ENCODE data around the gene INPP5E. TPM values are rescaled to one million over a fixed set of nuclear protein-coding genes. Genes with fewer than 3 reads are reported as not detected.

Gene INPP5E
- total RNA-seq, 2 experiments from 2014 or later = 17.2 to 19.4 TPM

- H3K27me3 ChIP-seq (ENCODE audit: control insufficient read depth in 1 of 2, insufficient read depth in 2 of 2, low read length in 2 of 2) = no peaks in the 10 kb centered on the region
- Mint-ChIP-seq H3K27me3 (no peaks in the 10 kb centered on the region), H3K4me1 (ENCODE audit: low read depth) (no peaks in the 10 kb centered on the region), H3K4me3 (no peak overlapping the region), H3K27ac (no peak overlapping the region), H3K9me3 (no peaks in the 10 kb centered on the region), H3K36me3 (ENCODE audit: low read depth) (peaks cover 35% of the 10 kb centered on the region)
- DNase-seq = no peak
- H3K27ac ChIP-seq (ENCODE audit: low read depth in 1 of 2, low read length in 2 of 2) = no peak overlapping the region
- ChIA-PET POLR2A (no interaction called here), CTCF (no interaction called here)
- intact Hi-C loops (cut with DNase I, micrococcal nuclease) = no loop called here
- peaks cover 52% of the 10 kb centered on the region for H3K36me3 ChIP-seq (ENCODE audit: insufficient read depth, low read length)
- no peak for TF ChIP-seq CTCF (IDR thresholded peaks at IDR 0.05)
- no peaks in the 10 kb centered on the region for H3K4me1 ChIP-seq (ENCODE audit: insufficient read depth, low read length)
- H3K4me3 ChIP-seq (ENCODE audit: low read length) = no peak overlapping the region
- H3K9me3 ChIP-seq (ENCODE audit: control insufficient read depth in 1 of 2, insufficient read depth in 1 of 2, low read length in 2 of 2) = no peaks in the 10 kb centered on the region
- ATAC-seq (ENCODE audit: poor library complexity) = no peak
Observed at GRCh38 chr9:136423432-136424146, 16.1 kb downstream of the INPP5E start.

- Mint-ChIP-seq H3K9me3 (no peaks in the 10 kb centered on the region), H3K27me3 (no peaks in the 10 kb centered on the region), H3K27ac (no peak overlapping the region), H3K36me3 (ENCODE audit: low read depth) (peaks cover 37% of the 10 kb centered on the region), H3K4me1 (ENCODE audit: low read depth) (no peaks in the 10 kb centered on the region), H3K4me3 (no peak overlapping the region)
- Histone ChIP-seq H3K9me3 (ENCODE audit: control insufficient read depth in 1 of 2, insufficient read depth in 1 of 2, low read length in 2 of 2) (no peaks in the 10 kb centered on the region), H3K27me3 (ENCODE audit: control insufficient read depth in 1 of 2, insufficient read depth in 2 of 2, low read length in 2 of 2) (no peaks in the 10 kb centered on the region), H3K4me1 (ENCODE audit: insufficient read depth, low read length) (no peaks in the 10 kb centered on the region), H3K36me3 (ENCODE audit: insufficient read depth, low read length) (peaks cover 59% of the 10 kb centered on the region), H3K4me3 (ENCODE audit: low read length) (no peak overlapping the region), H3K27ac (ENCODE audit: low read depth in 1 of 2, low read length in 2 of 2) (no peak overlapping the region)
- DNase-seq = no peak
- intact Hi-C loops (cut with DNase I, micrococcal nuclease) = no loop called here
- ChIA-PET CTCF (no interaction called here), POLR2A (no interaction called here)
- no peak for ATAC-seq (ENCODE audit: poor library complexity)
- no peak for TF ChIP-seq CTCF (IDR thresholded peaks at IDR 0.05)
Observed at GRCh38 chr9:136422876-136423275, 16.8 kb downstream of the INPP5E start.

- H3K36me3 Mint-ChIP-seq (ENCODE audit: low read depth) = peaks cover 48% of the 10 kb centered on the region
- peaks cover 69% of the 10 kb centered on the region for H3K36me3 ChIP-seq (ENCODE audit: insufficient read depth, low read length)
- no peak overlapping the region for H3K27ac Mint-ChIP-seq
Observed at GRCh38 chr9:136421791-136422190, 17.9 kb downstream of the INPP5E start.

More at GRCh38 chr9:136421791-136422190, 17.9 kb downstream of the INPP5E start:
- Mint-ChIP-seq H3K27me3 (no peaks in the 10 kb centered on the region), H3K9me3 (no peaks in the 10 kb centered on the region), H3K4me3 (no peak overlapping the region), H3K4me1 (ENCODE audit: low read depth) (no peaks in the 10 kb centered on the region)
- H3K27ac ChIP-seq (ENCODE audit: low read depth in 1 of 2, low read length in 2 of 2) = no peak overlapping the region
- intact Hi-C loops (cut with DNase I, micrococcal nuclease) = no loop called here
- no peak for DNase-seq
- no peak for TF ChIP-seq CTCF (IDR thresholded peaks at IDR 0.05)
- H3K4me1 ChIP-seq (ENCODE audit: insufficient read depth, low read length) = no peaks in the 10 kb centered on the region
- ChIA-PET POLR2A (no interaction called here), CTCF (no interaction called here)
- H3K9me3 ChIP-seq (ENCODE audit: control insufficient read depth in 1 of 2, insufficient read depth in 1 of 2, low read length in 2 of 2) = no peaks in the 10 kb centered on the region
- H3K27me3 ChIP-seq (ENCODE audit: control insufficient read depth in 1 of 2, insufficient read depth in 2 of 2, low read length in 2 of 2) = no peaks in the 10 kb centered on the region
- no peak overlapping the region for H3K4me3 ChIP-seq (ENCODE audit: low read length)
- ATAC-seq (ENCODE audit: poor library complexity) = no peak
